GM18505 (cell line): ENCODE results near the gene SPDYE1.
"Not testable (repeated sequence)": the region's sequence is repeated elsewhere in the genome, so short reads cannot be mapped to it uniquely, and the experiment has no call there.

Experiments
- ATAC-seq: cut with Tn5 transposase; IDR thresholded peaks from one replicate; pipeline ENCODE4 v1.9.1; 2021; ENCODE audit not compliant: unreplicated experiment
- POLR2A ChIP-seq: IDR thresholded peaks from 4 replicates; pipeline ENCODE4 v1.6.1; 2011; ENCODE audit warnings: borderline replicate concordance; ENCODE audit not compliant: insufficient read depth, insufficient read length; ENCODE audit errors: extremely low read depth

SPDYE1 gene

GRCh38 chr7:43997532-43997931 lies at the start of gene SPDYE1:
Gene SPDYE1, plus strand, starts transcription at chr7:43997897. Its CDS starts 2,053 bp downstream, at chr7:43999950.
- not testable (repeated sequence) for ATAC-seq

- no peak for TF ChIP-seq POLR2A
- ATAC-seq = no peak
Measured at GRCh38 chr7:43952028-43952427, 45.7 kb upstream of the SPDYE1 start.

- ATAC-seq = no peak
- no peak for TF ChIP-seq POLR2A
Measured at GRCh38 chr7:43953071-43953470, 44.6 kb upstream of the SPDYE1 start.

- no peak for ATAC-seq
- TF ChIP-seq POLR2A = no peak
Measured at GRCh38 chr7:43954524-43955228, 43.0 kb upstream of the SPDYE1 start.

GRCh38 chr7:43956027-43956426 lies 41.7 kb upstream of the SPDYE1 start:
- ATAC-seq = no peak
- TF ChIP-seq POLR2A = no peak

GRCh38 chr7:43960933-43961332 lies 36.8 kb upstream of the SPDYE1 start:
- no peak for TF ChIP-seq POLR2A
- no peak for ATAC-seq

GRCh38 chr7:43966392-43966791 lies 31.3 kb upstream of the SPDYE1 start:
- not testable (repeated sequence) for ATAC-seq

GRCh38 chr7:43968172-43969040 lies 29.3 kb upstream of the SPDYE1 start:
- not testable (repeated sequence) for ATAC-seq

- not testable (repeated sequence) for ATAC-seq
Measured at GRCh38 chr7:43969586-43969985, 28.1 kb upstream of the SPDYE1 start.

- not testable (repeated sequence) for ATAC-seq
Measured at GRCh38 chr7:43970698-43971097, 27.0 kb upstream of the SPDYE1 start.

- ATAC-seq = not testable (repeated sequence)
Measured at GRCh38 chr7:43974033-43974573, 23.6 kb upstream of the SPDYE1 start.

GRCh38 chr7:43974725-43975482 lies 22.8 kb upstream of the SPDYE1 start:
- not testable (repeated sequence) for ATAC-seq

GRCh38 chr7:43977525-43977924 lies 20.2 kb upstream of the SPDYE1 start:
- no peak for TF ChIP-seq POLR2A
- ATAC-seq = no peak

- not testable (repeated sequence) for ATAC-seq
Measured at GRCh38 chr7:43978102-43978501, 19.6 kb upstream of the SPDYE1 start.

- not testable (repeated sequence) for ATAC-seq
Measured at GRCh38 chr7:43982848-43983247, 14.8 kb upstream of the SPDYE1 start.

GRCh38 chr7:43983736-43984135 lies 14.0 kb upstream of the SPDYE1 start:
- ATAC-seq = not testable (repeated sequence)

GRCh38 chr7:43985904-43986864 lies 11.5 kb upstream of the SPDYE1 start:
- ATAC-seq = peak; percentile 62

GRCh38 chr7:43987476-43987875 lies 10.2 kb upstream of the SPDYE1 start:
- not testable (repeated sequence) for ATAC-seq
